Superior temporal gyrus (tissue), 1 donor: ENCODE data around the gene WNT6.

Source experiments
- DNase-seq: peaks from one replicate; pipeline ENCODE4 v3.0.0-alpha.2; 2016; ENCODE audit errors: extremely low spot score

The WNT6 gene

DNA sequence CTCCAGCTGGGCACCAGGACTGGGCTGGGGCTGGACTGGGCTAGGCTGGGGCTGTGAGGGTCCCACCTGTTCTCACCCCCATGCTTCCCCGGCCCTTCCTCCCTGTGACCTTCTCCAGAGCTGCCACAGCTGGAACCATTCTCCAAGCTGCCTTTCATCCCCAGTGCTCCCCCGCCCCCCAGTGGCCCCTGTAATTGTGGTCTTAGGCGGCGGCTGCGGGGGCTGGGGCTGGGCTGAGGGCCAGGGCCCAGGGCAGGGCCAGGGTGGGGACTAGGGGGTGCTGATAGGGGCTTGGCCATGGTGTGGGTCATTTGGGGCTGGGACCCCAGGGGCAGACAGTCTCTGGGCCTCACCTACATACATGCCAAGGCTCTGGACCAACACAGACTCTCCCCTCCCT is 18.3 kb downstream of the WNT6 start:
- no peak for DNase-seq

GRCh38 chr2:218878486-218878885 is 18.9 kb downstream of the WNT6 start:
- DNase-seq: no peak

- DNase-seq: no peak
Measured at GRCh38 chr2:218878926-218879761, 19.5 kb downstream of the WNT6 start.

DNA sequence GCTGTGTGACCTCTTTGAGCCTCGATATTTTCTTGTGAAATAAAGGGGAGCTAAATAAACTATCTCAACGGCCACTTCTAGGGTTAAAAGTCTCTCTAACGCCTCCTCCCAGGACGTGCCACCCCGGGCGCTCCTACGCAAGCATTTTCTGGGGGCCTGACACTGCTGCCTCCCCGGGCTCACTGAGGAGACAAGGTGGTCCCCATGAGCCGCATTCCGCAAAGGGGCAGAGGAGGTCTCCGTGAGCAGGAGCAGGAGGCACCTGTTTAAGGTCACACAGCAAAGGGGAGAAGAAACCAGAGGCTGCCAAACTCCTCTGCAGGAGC is 20.1 kb downstream of the WNT6 start:
- no peak for DNase-seq

DNA sequence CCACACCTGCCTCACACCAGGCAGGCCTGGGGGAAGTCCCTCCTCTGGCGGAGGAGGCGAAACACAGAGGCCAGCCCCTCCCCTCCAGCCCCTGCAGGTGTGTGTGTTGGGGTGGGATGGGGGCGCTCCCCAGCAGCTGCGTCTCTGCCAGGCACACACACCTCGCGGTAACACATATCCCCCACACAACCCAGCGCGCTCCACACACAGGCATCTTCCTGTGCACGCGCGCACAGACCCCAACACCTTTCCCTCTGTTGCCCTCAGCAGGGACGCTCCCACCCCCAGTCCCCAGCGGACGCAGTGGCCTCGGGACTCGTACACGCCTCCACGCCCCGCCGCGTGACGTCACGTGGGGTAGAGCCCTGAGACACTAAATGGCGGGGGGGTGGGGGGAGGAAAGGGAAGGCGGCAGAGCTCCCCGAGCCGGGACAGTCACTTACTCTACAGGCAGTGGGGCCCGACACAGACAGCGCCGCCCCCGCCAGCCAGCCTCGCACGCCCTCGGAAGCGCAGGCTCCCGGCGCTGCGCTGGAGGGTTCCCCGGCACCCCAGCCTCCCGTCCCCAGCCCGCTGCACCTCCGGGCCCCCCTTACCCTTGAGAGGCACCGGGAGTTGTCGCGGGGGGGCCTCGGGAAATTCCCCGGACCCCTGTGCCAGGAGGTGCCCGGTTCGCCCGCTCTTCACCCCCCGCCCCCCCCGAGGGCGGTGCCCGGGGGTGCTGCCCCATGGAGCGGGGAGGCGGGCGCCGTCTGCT is 20.7 kb downstream of the WNT6 start, which contains the start of gene WNT10A:
Gene WNT10A (plus strand): TSS at position 751 of the 757 bp plus-strand sequence. CDS start 144 bp downstream, outside the sequence.
- no peak for DNase-seq

- DNase-seq: no peak
Measured at GRCh38 chr2:218880859-218881594, 21.4 kb downstream of the WNT6 start.

GRCh38 chr2:218881744-218882460 is 22.3 kb downstream of the WNT6 start:
- no peak for DNase-seq

GRCh38 chr2:218882461-218882816 is 22.8 kb downstream of the WNT6 start:
- no peak for DNase-seq

DNA sequence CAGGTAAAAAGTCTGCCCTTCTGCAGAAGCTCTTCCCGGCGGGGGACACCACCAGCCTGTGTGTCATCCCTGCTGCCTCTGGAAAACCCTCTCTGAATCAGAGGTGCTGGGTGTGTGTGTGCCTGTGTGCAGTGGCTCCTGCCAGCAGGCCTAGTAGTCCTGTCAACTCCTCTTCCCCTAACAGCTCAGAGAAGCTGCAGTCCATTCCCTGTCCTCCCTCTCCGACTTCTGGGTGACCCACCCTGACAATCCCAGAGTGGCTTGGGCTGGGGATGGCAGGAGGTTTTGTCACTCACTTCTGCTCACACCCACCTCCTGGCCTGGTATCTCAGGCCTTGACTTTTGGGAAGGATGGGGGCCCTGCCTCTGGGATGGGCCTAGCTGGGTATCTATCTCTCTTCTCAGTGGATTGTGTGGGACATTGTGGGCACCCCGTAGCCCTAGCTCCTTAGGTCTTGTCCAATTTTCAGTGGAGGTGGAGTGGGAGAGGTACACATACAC is 23.3 kb downstream of the WNT6 start:
- no peak for DNase-seq

DNA sequence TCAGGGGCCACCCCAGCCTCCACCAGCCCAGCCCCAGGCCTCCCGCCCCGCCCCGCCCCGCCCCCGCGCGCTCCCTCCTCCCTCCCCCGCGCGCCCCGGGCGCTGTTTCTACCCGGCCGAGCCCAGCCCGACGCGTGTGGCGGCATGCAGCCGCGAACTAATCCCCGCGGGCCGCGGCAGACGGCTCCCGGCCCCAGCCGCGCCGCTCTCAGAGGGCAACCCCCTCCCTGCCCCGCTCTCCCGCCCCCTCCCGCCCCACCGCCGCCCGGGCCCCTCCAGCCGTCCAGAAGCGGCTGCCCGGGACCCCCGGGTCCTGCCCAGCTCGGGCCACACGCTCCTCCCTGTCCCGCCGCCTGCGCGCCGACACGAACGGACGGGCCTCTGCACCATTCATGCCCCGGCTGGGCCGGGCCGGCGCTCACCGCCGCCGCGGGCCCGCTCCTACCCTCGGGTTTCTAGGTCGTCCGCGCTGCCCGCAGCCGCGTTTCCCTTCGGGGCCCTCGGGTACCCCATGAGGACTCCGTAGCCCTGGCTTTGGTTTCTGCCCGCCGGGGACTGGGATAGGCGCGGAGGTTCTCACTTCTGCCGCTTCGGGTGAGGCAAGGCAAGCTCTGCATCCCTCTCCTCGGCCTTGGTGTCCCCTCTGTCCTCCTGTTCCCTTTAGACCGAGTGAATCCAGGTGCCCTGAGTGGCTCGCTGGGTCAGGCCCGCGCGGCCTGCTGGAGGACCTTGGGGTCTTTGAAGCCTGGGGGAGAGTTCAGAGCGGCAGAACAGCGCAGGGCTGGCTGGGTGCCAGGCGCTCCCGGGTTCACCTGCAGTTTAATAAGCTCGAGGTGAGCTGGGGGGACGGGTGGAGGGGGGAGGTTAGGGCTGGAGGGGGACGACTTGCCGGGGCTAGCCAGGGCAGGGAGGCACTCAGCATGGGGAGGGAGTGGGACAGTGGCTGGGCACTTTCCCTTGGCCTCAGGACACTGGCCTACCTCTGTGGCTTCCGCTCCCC is 24.2 kb downstream of the WNT6 start:
- DNase-seq: no peak

DNA sequence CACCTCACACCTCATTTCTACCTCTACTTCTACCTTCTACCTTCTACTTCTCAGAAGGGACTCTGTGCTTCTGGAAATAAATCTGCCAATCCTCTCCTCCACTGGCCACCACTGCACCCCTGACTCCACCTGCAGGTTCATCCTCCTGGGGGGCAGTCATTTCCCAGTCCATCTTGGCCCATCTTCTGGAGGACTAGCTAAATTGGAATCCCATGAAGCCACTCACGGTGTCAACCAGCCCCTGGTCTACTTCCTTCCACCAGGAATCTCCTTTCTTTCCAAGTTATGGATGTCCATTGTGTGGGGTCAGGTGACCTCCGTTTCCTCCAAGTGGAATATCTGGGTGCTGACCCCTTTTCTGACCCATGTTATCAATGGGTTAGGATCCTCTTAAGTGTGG is 24.9 kb downstream of the WNT6 start:
- no peak for DNase-seq

DNA sequence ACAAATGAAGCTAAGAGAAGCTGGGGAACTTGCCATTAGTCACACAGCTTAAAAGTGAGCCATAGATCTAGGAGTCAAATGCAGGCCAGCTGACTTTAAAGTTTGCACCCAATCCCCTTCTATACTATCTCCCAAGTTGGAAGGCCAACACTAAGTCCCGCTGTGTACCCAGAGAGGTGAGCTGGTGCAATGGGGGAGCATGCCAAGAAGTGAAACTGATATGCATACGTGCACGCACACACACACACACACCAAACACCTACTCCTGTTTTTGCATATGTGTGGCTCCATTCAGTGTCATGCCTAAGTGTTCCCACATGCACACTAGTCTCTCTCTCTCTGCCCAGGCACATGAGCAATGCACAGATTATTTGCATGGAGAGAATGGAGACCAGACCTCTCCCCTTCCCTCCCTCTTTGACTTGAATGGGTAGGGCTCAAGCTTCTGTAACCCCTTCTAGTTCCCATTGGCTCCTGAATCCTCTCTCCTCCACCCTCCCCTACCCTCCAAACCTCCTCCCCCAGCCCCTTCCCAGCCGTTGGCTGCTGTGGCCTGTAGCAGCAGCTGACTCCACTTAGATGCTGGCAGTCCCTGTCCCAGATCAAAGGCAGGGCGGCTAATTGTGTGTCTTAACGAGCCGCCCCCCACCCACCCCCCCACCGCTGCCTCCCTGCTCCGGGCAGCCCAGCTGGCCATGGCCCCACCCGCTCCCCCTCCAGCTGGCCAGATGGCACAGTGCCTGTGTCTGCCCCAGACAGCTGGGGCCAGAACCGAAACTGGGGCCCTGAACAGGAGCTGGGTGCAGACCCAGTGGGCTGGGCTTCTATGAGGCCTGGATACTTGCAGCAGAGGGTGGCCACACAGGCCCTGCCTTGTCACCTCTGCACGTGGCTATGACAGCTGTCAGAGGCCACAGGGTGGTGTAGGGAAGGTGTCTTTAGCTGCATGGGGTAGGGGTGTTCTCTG is 26.7 kb downstream of the WNT6 start:
- DNase-seq: peak; percentile 51

- DNase-seq: no peak
Measured at GRCh38 chr2:218887079-218887478, 27.5 kb downstream of the WNT6 start.

GRCh38 chr2:218888341-218888740 is 28.7 kb downstream of the WNT6 start:
- DNase-seq: no peak

DNA sequence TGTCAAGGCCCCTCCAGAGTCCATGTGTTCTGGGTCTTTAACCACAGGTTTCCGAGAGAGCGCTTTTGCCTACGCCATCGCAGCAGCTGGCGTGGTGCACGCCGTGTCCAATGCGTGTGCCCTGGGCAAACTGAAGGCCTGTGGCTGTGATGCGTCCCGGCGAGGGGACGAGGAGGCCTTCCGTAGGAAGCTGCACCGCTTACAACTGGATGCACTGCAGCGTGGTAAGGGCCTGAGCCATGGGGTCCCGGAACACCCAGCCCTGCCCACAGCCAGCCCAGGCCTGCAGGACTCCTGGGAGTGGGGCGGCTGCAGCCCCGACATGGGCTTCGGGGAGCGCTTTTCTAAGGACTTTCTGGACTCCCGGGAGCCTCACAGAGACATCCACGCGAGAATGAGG is 30.3 kb downstream of the WNT6 start:
- DNase-seq: no peak

DNA sequence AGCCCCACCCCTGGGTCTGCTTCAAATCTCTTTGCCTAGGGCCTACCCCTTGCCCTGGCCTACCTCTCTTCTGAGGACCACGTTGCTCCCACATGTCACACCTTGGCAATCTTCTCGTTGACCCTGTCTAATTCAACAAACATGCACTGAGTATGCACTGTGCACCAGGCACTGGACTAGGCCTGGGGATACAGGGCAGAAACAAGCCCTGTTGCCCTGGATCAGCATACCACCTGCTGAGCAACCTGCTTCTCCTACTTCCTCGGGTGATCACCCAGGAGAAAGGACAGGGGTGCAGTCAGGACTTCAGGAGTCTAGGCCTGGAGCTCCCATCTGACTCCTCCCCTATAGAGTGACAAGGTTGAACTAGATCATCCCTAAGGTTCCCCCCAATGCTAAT is 30.8 kb downstream of the WNT6 start:
- DNase-seq: no peak

DNA sequence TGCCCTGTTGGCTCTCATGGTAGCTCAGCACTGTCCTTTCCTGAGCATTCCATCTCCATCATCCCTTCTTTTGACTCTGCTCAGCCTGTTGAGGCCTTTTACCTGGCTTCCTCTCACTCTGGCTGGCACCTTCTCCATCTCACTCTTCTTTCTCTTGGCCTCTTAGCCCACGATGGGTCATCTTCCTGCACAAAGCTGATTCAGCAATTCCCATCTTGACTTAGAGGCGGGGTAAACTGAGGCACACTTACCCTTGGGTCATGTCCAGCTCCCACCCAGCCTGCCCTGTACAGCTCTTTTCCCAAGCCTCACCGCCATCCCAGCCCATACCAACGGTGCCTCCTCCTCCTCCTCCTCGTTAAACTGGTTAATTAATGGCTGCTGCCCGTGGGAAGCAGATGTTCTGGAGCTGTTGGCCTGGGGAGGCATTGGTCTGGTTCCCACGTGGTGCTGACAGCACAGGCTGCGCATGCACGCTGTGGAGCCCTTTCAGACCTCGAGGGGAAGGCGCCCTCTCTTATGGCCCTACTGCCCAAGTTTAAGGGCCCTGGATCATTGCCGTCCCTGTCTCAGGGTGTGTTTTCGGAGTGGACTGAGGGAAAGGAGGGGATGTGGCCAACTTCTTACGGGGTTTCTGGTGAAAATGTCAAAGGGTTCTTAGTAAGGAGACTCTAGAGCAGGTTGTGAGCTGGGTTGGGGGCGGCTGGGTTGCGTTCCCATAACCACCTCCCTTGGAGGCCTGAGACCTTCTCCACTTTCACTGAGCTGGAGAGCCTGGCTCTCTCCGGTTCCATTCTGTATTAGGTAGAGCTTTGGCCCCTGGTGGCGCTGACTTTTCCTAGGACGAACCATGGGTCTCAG is 31.9 kb downstream of the WNT6 start:
- no peak for DNase-seq

DNA sequence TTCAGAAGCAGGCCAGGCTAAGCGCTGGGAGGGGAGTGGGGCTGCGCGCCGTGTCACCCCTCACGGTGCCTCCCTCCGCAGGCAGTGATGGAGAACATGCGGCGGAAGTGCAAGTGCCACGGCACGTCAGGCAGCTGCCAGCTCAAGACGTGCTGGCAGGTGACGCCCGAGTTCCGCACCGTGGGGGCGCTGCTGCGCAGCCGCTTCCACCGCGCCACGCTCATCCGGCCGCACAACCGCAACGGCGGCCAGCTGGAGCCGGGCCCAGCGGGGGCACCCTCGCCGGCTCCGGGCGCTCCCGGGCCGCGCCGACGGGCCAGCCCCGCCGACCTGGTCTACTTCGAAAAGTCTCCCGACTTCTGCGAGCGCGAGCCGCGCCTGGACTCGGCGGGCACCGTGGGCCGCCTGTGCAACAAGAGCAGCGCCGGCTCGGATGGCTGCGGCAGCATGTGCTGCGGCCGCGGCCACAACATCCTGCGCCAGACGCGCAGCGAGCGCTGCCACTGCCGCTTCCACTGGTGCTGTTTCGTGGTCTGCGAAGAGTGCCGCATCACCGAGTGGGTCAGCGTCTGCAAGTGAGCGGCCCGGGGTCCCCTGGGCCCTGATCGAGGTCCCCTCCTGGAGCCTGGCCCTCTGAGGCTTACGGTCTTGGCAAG is 33.2 kb downstream of the WNT6 start:
- DNase-seq: peak; percentile 50
